Suprapubic skin (tissue), 3 donors: Measurements from ENCODE around the gene VSX2.

ENCODE experiments used
- POLR2A ChIP-seq, 2 donors: fragments of 450-650 bp; IDR thresholded peaks; one replicate each; pipeline ENCODE4 v1.6.1; 2017; ENCODE audit warnings: antibody characterized with exemption in 2 of 2, mild to moderate bottlenecking in 2 of 2, moderate library complexity in 2 of 2
- TF ChIP-seq, protein P1 (sequence below), 2 donors: fragments of 200-600 bp in 1 of 2; fragments of 450-650 bp in 1 of 2; sonication (generic) in 1 of 2; IDR thresholded peaks; one replicate each; pipeline ENCODE4 v1.5.1; 2016 to 2019; ENCODE audit warnings: antibody characterized with exemption in 2 of 2, mild to moderate bottlenecking in 1 of 2, moderate library complexity in 1 of 2

DNA sequence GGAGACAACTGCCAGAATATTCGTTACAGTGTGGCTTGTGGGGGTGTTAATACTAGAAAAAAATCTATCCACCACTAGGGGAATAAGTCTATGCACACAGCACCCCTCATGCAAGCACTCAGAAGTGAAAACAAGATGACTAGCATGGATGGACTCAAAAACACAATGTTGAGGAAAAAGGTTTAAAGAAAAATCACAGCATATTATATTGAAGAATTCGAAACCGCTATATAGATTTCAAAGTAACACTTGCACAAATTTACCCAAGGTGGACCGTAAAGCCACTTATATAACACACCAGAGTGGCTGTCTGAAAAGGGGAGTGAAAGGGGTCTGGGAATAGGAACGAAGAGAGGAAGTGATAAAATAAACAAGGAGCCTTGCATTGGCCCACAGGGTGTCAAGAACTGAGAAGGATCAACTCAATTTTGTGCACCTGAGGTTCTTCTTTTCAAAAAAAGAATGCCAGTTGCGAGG lies 62.9 kb downstream of the VSX2 start:
- no peak for TF ChIP-seq POLR2A (IDR thresholded peaks at IDR 0.05)
- TF ChIP-seq, protein P1, sequence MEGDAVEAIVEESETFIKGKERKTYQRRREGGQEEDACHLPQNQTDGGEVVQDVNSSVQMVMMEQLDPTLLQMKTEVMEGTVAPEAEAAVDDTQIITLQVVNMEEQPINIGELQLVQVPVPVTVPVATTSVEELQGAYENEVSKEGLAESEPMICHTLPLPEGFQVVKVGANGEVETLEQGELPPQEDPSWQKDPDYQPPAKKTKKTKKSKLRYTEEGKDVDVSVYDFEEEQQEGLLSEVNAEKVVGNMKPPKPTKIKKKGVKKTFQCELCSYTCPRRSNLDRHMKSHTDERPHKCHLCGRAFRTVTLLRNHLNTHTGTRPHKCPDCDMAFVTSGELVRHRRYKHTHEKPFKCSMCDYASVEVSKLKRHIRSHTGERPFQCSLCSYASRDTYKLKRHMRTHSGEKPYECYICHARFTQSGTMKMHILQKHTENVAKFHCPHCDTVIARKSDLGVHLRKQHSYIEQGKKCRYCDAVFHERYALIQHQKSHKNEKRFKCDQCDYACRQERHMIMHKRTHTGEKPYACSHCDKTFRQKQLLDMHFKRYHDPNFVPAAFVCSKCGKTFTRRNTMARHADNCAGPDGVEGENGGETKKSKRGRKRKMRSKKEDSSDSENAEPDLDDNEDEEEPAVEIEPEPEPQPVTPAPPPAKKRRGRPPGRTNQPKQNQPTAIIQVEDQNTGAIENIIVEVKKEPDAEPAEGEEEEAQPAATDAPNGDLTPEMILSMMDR (IDR thresholded peaks at IDR 0.05), result peak; percentile 20 to 39
